HCT116 (cell line): ENCODE data around the gene CASKIN2. TPM values are rescaled to one million over a fixed set of nuclear protein-coding genes. Genes with fewer than 3 reads are reported as not detected.

ENCODE experiments used
- ATAC-seq: fragments of 200-7000 bp; cut with Tn5 transposase; 2 replicates; pipeline ENCODE4 v1.9.1; 2020; ENCODE audit warnings: mild to moderate bottlenecking, moderate library complexity
- BruUV-seq: library from RNA; stranded (reverse); fragments of 400-500 nt; replicated peaks from 2 replicates; lab custom pipeline; 2021; lab: Mats Ljungman, UMichigan
- CTCF ChIA-PET: fragments of 300-600 bp; sonication (Branson Sonifier 250); formaldehyde crosslinking; loops from one replicate; lab custom pipeline; 2021; ENCODE audit warnings: antibody characterized with exemption; lab: Charles Lee
- POLR2A ChIA-PET: fragments of 300-600, 350-600 bp; sonication (Branson Sonifier 250); formaldehyde crosslinking; loops from one replicate; lab custom pipeline; 2021; ENCODE audit warnings: antibody characterized with exemption; lab: Charles Lee
- RAD21 ChIA-PET, 2 experiments: fragments of 300-600 bp; sonication (Branson Sonifier 250); formaldehyde crosslinking; loops; one replicate each; lab custom pipeline; 2023; ENCODE audit warnings: low total read pairs in 2 of 2; ENCODE audit not compliant: uncharacterized antibody in 2 of 2, unreplicated experiment in 2 of 2, low non-redundant PET in 1 of 2; lab: Charles Lee
- DNase-seq: peaks from one replicate; pipeline ENCODE4 v3.0.0-alpha.2; 2010; ENCODE audit warnings: low read depth, low spot score
- H2AFZ ChIP-seq: fragments of 200-600 bp; shearing (Covaris generic), sonication (generic); 2 replicates; pipeline ENCODE4 v1.6.1; 2017; ENCODE audit warnings: low read depth, mixed run types, mixed read lengths, antibody characterized with exemption, low read length; ENCODE audit not compliant: poor library complexity, severe bottlenecking
- H3K27ac ChIP-seq: 2 replicates; pipeline ENCODE4 v1.5.1; 2012; ENCODE audit warnings: low read depth, low read length
- H3K27me3 ChIP-seq: fragments of 200-600 bp; sonication (generic); 2 replicates; pipeline ENCODE4 v1.6.1; 2016; ENCODE audit warnings: mixed run types, low read length, mixed read lengths; ENCODE audit not compliant: insufficient read depth
- H3K36me3 ChIP-seq, 2 experiments: fragments of 200-500 bp in 1 of 2; fragments of 200-600 bp in 1 of 2; sonication (Bioruptor generic) in 1 of 2; sonication (generic) in 1 of 2; 2 replicates each; pipeline versions ENCODE4 v1.5.1 to v1.6.1; 2014 to 2016; ENCODE audit warnings: low read length in 2 of 2, inconsistent platforms in 1 of 2, mixed read lengths in 1 of 2, mixed run types in 1 of 2; ENCODE audit not compliant: insufficient read depth in 2 of 2, control insufficient read depth in 1 of 2
- H3K4me1 ChIP-seq, 2 experiments: fragments of 200-600 bp in 1 of 2; sonication (generic) in 1 of 2; 2 replicates each; pipeline versions ENCODE4 v1.5.1 to v1.6.1; 2012 to 2017; ENCODE audit warnings: low read length in 2 of 2, inconsistent platforms in 1 of 2, mild to moderate bottlenecking in 1 of 2, mixed read lengths in 1 of 2, mixed run types in 1 of 2, moderate library complexity in 1 of 2; ENCODE audit not compliant: insufficient read depth in 2 of 2, control insufficient read depth in 1 of 2
- H3K4me2 ChIP-seq: fragments of 200-600 bp; sonication (generic); 2 replicates; pipeline ENCODE4 v1.6.1; 2017; ENCODE audit warnings: mixed run types, low read length, mixed read lengths
- H3K4me3 ChIP-seq, 2 experiments: fragments of 200-600 bp in 1 of 2; sonication (generic) in 1 of 2; replicated peaks in 1 of 2; 2 replicates each; pipeline ENCODE4 v1.5.1; 2011 to 2016; ENCODE audit warnings: low read length in 2 of 2, control low read depth in 1 of 2, low read depth in 1 of 2, mild to moderate bottlenecking in 1 of 2, mixed read lengths in 1 of 2, mixed run types in 1 of 2
- H3K79me2 ChIP-seq: fragments of 200-600 bp; sonication (generic); 2 replicates; pipeline ENCODE4 v1.6.1; 2017; ENCODE audit warnings: mild to moderate bottlenecking, mixed run types, low read length, moderate library complexity, mixed read lengths; ENCODE audit not compliant: insufficient read depth
- H3K9ac ChIP-seq: fragments of 200-600 bp; sonication (generic); 2 replicates; pipeline ENCODE4 v1.6.1; 2016; ENCODE audit warnings: low read length, mixed read lengths
- H3K9me2 ChIP-seq: fragments of 200-600 bp; sonication (generic), shearing (Covaris generic); 2 replicates; pipeline ENCODE4 v1.6.1; 2017; ENCODE audit warnings: mixed run types, mild to moderate bottlenecking, moderate library complexity; ENCODE audit not compliant: insufficient read depth
- H3K9me3 ChIP-seq, 2 experiments: fragments of 200-500 bp in 1 of 2; fragments of 200-600 bp in 1 of 2; sonication (Bioruptor generic) in 1 of 2; sonication (generic) in 1 of 2; 2 replicates each; pipeline ENCODE4 v1.6.1; 2014 to 2017; ENCODE audit warnings: low read length in 2 of 2, mixed read lengths in 2 of 2, inconsistent platforms in 1 of 2, low read depth in 1 of 2, mild to moderate bottlenecking in 1 of 2, mixed run types in 1 of 2, moderate library complexity in 1 of 2; ENCODE audit not compliant: control insufficient read depth in 1 of 2, insufficient read depth in 1 of 2
- H4K20me1 ChIP-seq: fragments of 200-600 bp; sonication (generic), shearing (Covaris generic); 2 replicates; pipeline ENCODE4 v1.6.1; 2017; ENCODE audit warnings: mixed run types, mild to moderate bottlenecking, moderate library complexity; ENCODE audit not compliant: insufficient read depth
- CBX3 ChIP-seq: IDR thresholded peaks from 2 replicates; pipeline ENCODE4 v1.6.1; 2012; ENCODE audit warnings: low read depth
- CEBPB ChIP-seq: IDR thresholded peaks from 2 replicates; pipeline ENCODE4 v1.6.1; 2012; ENCODE audit warnings: low read depth
- CTCF ChIP-seq, 3 experiments: fragments of 200-600 bp in 1 of 3; sonication (generic) in 1 of 3; IDR thresholded peaks in 2 of 3; conservative IDR thresholded peaks in 1 of 3; 2 replicates each; pipeline ENCODE4 v1.5.1; 2012 to 2017; ENCODE audit warnings: low read depth in 2 of 3, low read length in 2 of 3, antibody characterized with exemption in 1 of 3, borderline replicate concordance in 1 of 3, control low read depth in 1 of 3, mild to moderate bottlenecking in 1 of 3, mixed read lengths in 1 of 3, mixed run types in 1 of 3, moderate library complexity in 1 of 3; ENCODE audit not compliant: insufficient read depth in 1 of 3
- EGR1 ChIP-seq: IDR thresholded peaks from 2 replicates; pipeline ENCODE4 v1.6.1; 2012; ENCODE audit warnings: low read depth
- ELF1 ChIP-seq: IDR thresholded peaks from 2 replicates; pipeline ENCODE4 v1.6.1; 2012; ENCODE audit warnings: low read depth, borderline replicate concordance
- EZH2 ChIP-seq: fragments of 200-600 bp; sonication (generic); IDR thresholded peaks from 2 replicates; pipeline ENCODE4 v1.6.1; 2017; ENCODE audit warnings: antibody characterized with exemption, mixed run types
- EZH2phosphoT487 ChIP-seq: fragments of 200-600 bp; IDR thresholded peaks from 2 replicates; pipeline ENCODE4 v1.6.1; 2018; ENCODE audit warnings: antibody characterized with exemption, borderline replicate concordance
- JUND ChIP-seq: IDR thresholded peaks from 2 replicates; pipeline ENCODE4 v1.6.1; 2012
- MAX ChIP-seq: IDR thresholded peaks from 2 replicates; pipeline ENCODE4 v1.6.1; 2012
- POLR2A ChIP-seq: IDR thresholded peaks from 2 replicates; pipeline ENCODE4 v1.7.0; 2011; ENCODE audit warnings: borderline replicate concordance; ENCODE audit not compliant: insufficient read depth, insufficient read length; ENCODE audit errors: extremely low read depth
- POLR2AphosphoS5 ChIP-seq: IDR thresholded peaks from 2 replicates; pipeline ENCODE4 v1.6.1; 2011; ENCODE audit warnings: mild to moderate bottlenecking, low read depth, low read length, moderate library complexity
- REST ChIP-seq: IDR thresholded peaks from 2 replicates; pipeline ENCODE4 v1.6.1; 2012; ENCODE audit warnings: low read depth
- SIN3A ChIP-seq: IDR thresholded peaks from 2 replicates; pipeline ENCODE4 v1.6.1; 2012; ENCODE audit warnings: low read depth
- SP1 ChIP-seq: IDR thresholded peaks from 2 replicates; pipeline ENCODE4 v1.6.1; 2012; ENCODE audit warnings: low read depth
- SRF ChIP-seq: IDR thresholded peaks from 2 replicates; pipeline ENCODE4 v1.6.1; 2012; ENCODE audit warnings: low read depth
- TCF7L2 ChIP-seq: IDR thresholded peaks from 2 replicates; pipeline ENCODE4 v1.7.0; 2011; ENCODE audit warnings: borderline replicate concordance, inconsistent platforms; ENCODE audit not compliant: insufficient read depth, insufficient read length; ENCODE audit errors: extremely low read depth
- YY1 ChIP-seq: IDR thresholded peaks from 2 replicates; pipeline ENCODE4 v1.6.1; 2011; ENCODE audit warnings: low read length, low read depth, moderate library complexity, mild to moderate bottlenecking; ENCODE audit not compliant: insufficient replicate concordance; ENCODE audit errors: extremely low read depth
- ZBTB33 ChIP-seq: IDR thresholded peaks from 2 replicates; pipeline ENCODE4 v1.6.1; 2011; ENCODE audit warnings: mild to moderate bottlenecking, low read length, moderate library complexity; ENCODE audit not compliant: insufficient replicate concordance; ENCODE audit errors: extremely low read depth
- ZFX ChIP-seq: fragments of 450-650 bp; IDR thresholded peaks from 2 replicates; pipeline ENCODE4 v1.6.1; 2017
- ZNF274 ChIP-seq: fragments of 200-500 bp; sonication (Bioruptor generic); IDR thresholded peaks from 2 replicates; pipeline ENCODE4 v1.6.1; 2014; ENCODE audit warnings: mild to moderate bottlenecking, low read depth, low read length, inconsistent platforms
- intact Hi-C: fragments of 100-400 bp; cut with micrococcal nuclease; formaldehyde crosslinking; loops from 2 replicates; pipeline ENCODE4 v1.10.0; 2022
- total RNA-seq: library from RNA; stranded (reverse); gene quantifications from one replicate; pipeline ENCODE4 v1.2.1, GENCODE V29; 2021; ENCODE audit not compliant: unreplicated experiment

The CASKIN2 gene
- total RNA-seq, 1 experiment from 2014 or later, result 38.4 TPM

GRCh38 chr17:75505640-75506039 is 9.7 kb downstream of the CASKIN2 start (continued):
- no peak for TF ChIP-seq REST
- TF ChIP-seq EZH2, result no peak
- no peak for TF ChIP-seq ZNF274
- TF ChIP-seq MAX, result no peak

- Histone ChIP-seq H4K20me1 (no peaks in the 10 kb centered on the region), H2AFZ (no peak overlapping the region), H3K36me3 (peaks cover 18 to 28% of the 10 kb centered on the region in 2 experiments; a peak in 3 of 4 replicates), H3K9me3 (no peaks in the 10 kb centered on the region), H3K4me3 (no peak overlapping the region), H3K79me2 (peaks cover 2% of the 10 kb centered on the region; the same call in 1 of the 2 replicates), H3K4me1 (peaks cover 0 to 14% of the 10 kb centered on the region in 2 experiments; a peak in 1 of 4 replicates), H3K4me2 (no peak overlapping the region), H3K9ac (no peak overlapping the region), H3K27ac (no peak overlapping the region), H3K9me2 (no peaks in the 10 kb centered on the region), H3K27me3 (no peaks in the 10 kb centered on the region)
- ATAC-seq (no peak), DNase-seq (no peak)
- intact Hi-C loops, result no loop called here
- BruUV-seq, result no TSS peak
- ChIA-PET CTCF (interaction anchor here (0.5 to 1.3 kb wide), 3 partner anchors 11 to 96 kb away, joined by 3 to 4 read pairs (median 4); partner anchors contain the start of gene TSEN54), POLR2A (no interaction called here), RAD21 (no interaction called here)
- TF ChIP-seq ZFX (no peak), EGR1 (no peak), EZH2 (no peak), ZNF274 (no peak), CTCF (IDR thresholded peaks at IDR 0.05 in 2 of 3, conservative IDR thresholded peaks at IDR 0.05 in 1 of 3; ENCODE audit: borderline replicate concordance in 1 of 3, insufficient read depth in 1 of 3, low read depth in 2 of 3, low read length in 2 of 3) (no peak), SP1 (no peak), TCF7L2 (no peak), POLR2A (no peak), YY1 (no peak), JUND (no peak), ZBTB33 (no peak), POLR2AphosphoS5 (no peak), ELF1 (no peak), SIN3A (no peak), EZH2phosphoT487 (no peak), SRF (no peak), CBX3 (no peak), CEBPB (no peak)
These were observed 10.3 kb downstream of the CASKIN2 start for GRCh38 chr17:75505152-75505409.
